B cell (primary cell): ENCODE measurements around the gene SSRP1. TPM values are rescaled to one million over a fixed set of nuclear protein-coding genes. Genes with fewer than 3 reads are reported as not detected.
"Not testable (repeated sequence)": the region's sequence is repeated elsewhere in the genome, so short reads cannot be mapped to it uniquely, and the experiment has no call there.

Experiments used
- ATAC-seq: fragments of 200-7000 bp; cut with Tn5 transposase; one replicate; pipeline ENCODE4 v1.10.0; 2021; ENCODE audit warnings: low read depth, mild to moderate bottlenecking, moderate number of reproducible peaks, moderate library complexity
- CTCF ChIA-PET: fragments of 350-600 bp; sonication (Branson Sonifier 250); formaldehyde crosslinking; loops from one replicate; lab custom pipeline; 2021; ENCODE audit warnings: antibody characterized with exemption, inconsistent platforms; lab: Charles Lee
- POLR2A ChIA-PET: fragments of 350-600 bp; sonication (Branson Sonifier 250); formaldehyde crosslinking; loops from one replicate; lab custom pipeline; 2021; ENCODE audit warnings: antibody characterized with exemption; lab: Charles Lee
- DNase-seq: peaks from one replicate; pipeline ENCODE4 v3.0.0; 2013
- H2AFZ ChIP-seq: 2 replicates; pipeline ENCODE4 v1.6.1; 2012; ENCODE audit warnings: mild to moderate bottlenecking, low read depth, low read length; ENCODE audit not compliant: insufficient read depth, poor library complexity, severe bottlenecking
- H3K27ac ChIP-seq, 2 donors: 1 replicate in 1 of 2; 2 replicates in 1 of 2; pipeline ENCODE4 v1.5.1; 2012 to 2013; ENCODE audit warnings: low read length in 2 of 2, mild to moderate bottlenecking in 2 of 2, moderate library complexity in 1 of 2
- H3K27me3 ChIP-seq, 4 experiments: fragments of 200-600 bp in 1 of 4; sonication (generic) in 1 of 4; replicated peaks in 1 of 4; 1 replicate in 2 of 4; 2 replicates in 2 of 4; pipeline versions ENCODE4 v1.6.1 to v1.7.0; 2013 to 2016; ENCODE audit warnings: low read length in 3 of 4, mild to moderate bottlenecking in 2 of 4, mixed read lengths in 1 of 4, moderate library complexity in 1 of 4; ENCODE audit not compliant: insufficient read depth in 4 of 4, control insufficient read depth in 3 of 4; ENCODE audit errors: control extremely low read depth in 1 of 4
- H3K36me3 ChIP-seq, 2 experiments: replicated peaks in 1 of 2; 1 replicate in 1 of 2; 2 replicates in 1 of 2; pipeline versions ENCODE4 v1.6.1 to v1.7.1; 2013; ENCODE audit warnings: low read length in 1 of 2; ENCODE audit not compliant: insufficient read depth in 2 of 2, control insufficient read depth in 1 of 2; ENCODE audit errors: control extremely low read depth in 1 of 2, extremely low read depth in 1 of 2
- H3K4me1 ChIP-seq, 2 donors: fragments of 200-600 bp in 1 of 2; sonication (generic) in 1 of 2; 1 replicate in 1 of 2; 2 replicates in 1 of 2; pipeline versions ENCODE4 v1.5.1 to v1.6.1; 2013 to 2017; ENCODE audit warnings: low read length in 2 of 2; ENCODE audit not compliant: control insufficient read depth in 2 of 2, insufficient read depth in 2 of 2
- H3K4me2 ChIP-seq: replicated peaks from 2 replicates; pipeline ENCODE3; 2012; ENCODE audit warnings: mild to moderate bottlenecking, low read depth, low read length; ENCODE audit not compliant: poor library complexity, severe bottlenecking
- H3K4me3 ChIP-seq, 5 experiments: fragments of 200-600 bp in 1 of 5; sonication (generic) in 1 of 5; 1 replicate in 3 of 5; 2 replicates in 2 of 5; pipeline versions ENCODE4 v1.5.1 to v1.7.0; 2011 to 2016; ENCODE audit warnings: low read length in 4 of 5, mild to moderate bottlenecking in 4 of 5, low read depth in 2 of 5, control low read depth in 1 of 5, moderate library complexity in 1 of 5; ENCODE audit not compliant: insufficient read depth in 1 of 5; ENCODE audit errors: control extremely low read depth in 1 of 5, extremely low read depth in 1 of 5
- H3K79me2 ChIP-seq: fragments of 200-600 bp; sonication (generic); one replicate; pipeline ENCODE4 v1.6.0; 2016; ENCODE audit warnings: low read length; ENCODE audit not compliant: control insufficient read depth, insufficient read depth
- H3K9ac ChIP-seq: fragments of 200-600 bp; sonication (generic); 2 replicates; pipeline ENCODE4 v1.6.1; 2017; ENCODE audit warnings: mild to moderate bottlenecking, low read length, moderate library complexity
- H3K9me3 ChIP-seq, 3 donors: one replicate each; pipeline versions ENCODE4 v1.6.1 to v1.7.1; 2013; ENCODE audit warnings: low read length in 2 of 3; ENCODE audit not compliant: control insufficient read depth in 2 of 3, insufficient read depth in 1 of 3; ENCODE audit errors: control extremely low read depth in 1 of 3
- H4K20me1 ChIP-seq: 2 replicates; pipeline ENCODE4 v1.6.0; 2012; ENCODE audit warnings: mild to moderate bottlenecking, low read length; ENCODE audit not compliant: insufficient read depth, control insufficient read depth, poor library complexity, severe bottlenecking
- H3K27ac Mint-ChIP-seq: one replicate; pipeline ENCODE4 v1.8.0; 2021; ENCODE audit warnings: mixed read lengths
- H3K27me3 Mint-ChIP-seq: one replicate; pipeline ENCODE4 v1.8.0; 2021; ENCODE audit warnings: mixed read lengths
- H3K4me1 Mint-ChIP-seq: one replicate; pipeline ENCODE4 v1.8.0; 2021; ENCODE audit warnings: mixed read lengths
- H3K4me3 Mint-ChIP-seq: one replicate; pipeline ENCODE4 v1.8.0; 2021; ENCODE audit warnings: mixed read lengths
- H3K9me3 Mint-ChIP-seq: one replicate; pipeline ENCODE4 v1.8.0; 2022; ENCODE audit warnings: mixed read lengths; ENCODE audit not compliant: insufficient read depth
- CTCF ChIP-seq: fragments of 200-600 bp; IDR thresholded peaks from one replicate; pipeline ENCODE4 v1.8.0; 2022; ENCODE audit warnings: antibody characterized with exemption, mild to moderate bottlenecking
- EZH2 ChIP-seq: IDR thresholded peaks from 2 replicates; pipeline ENCODE4 v1.6.1; 2012; ENCODE audit warnings: borderline replicate concordance, low read depth, mild to moderate bottlenecking, moderate library complexity, low read length; ENCODE audit not compliant: insufficient read depth, poor library complexity, severe bottlenecking
- WGBS: methylation state at CpG from one replicate; pipeline ENCODE4 v1.1.5; 2013; ENCODE audit warnings: missing lambda C conversion rate; ENCODE audit not compliant: insufficient coverage; 5-methylcytosine and 5-hydroxymethylcytosine counted together
- intact Hi-C: fragments of 100-400 bp; cut with micrococcal nuclease; formaldehyde crosslinking; loops from one replicate; pipeline ENCODE4 v1.10.0; 2022
- polyA plus RNA-seq: library from polyadenylated mRNA; depleted of rRNA; stranded (reverse); fragments of >200 nt; gene quantifications from 2 replicates; pipeline ENCODE4 v1.2.3, GENCODE V29; 2012
- total RNA-seq, 2 donors: library from RNA; stranded (reverse); fragments of 120-200 nt in 1 of 2; gene quantifications; 1 replicate in 1 of 2; 2 replicates in 1 of 2; pipeline versions ENCODE4 v1.2.3 to v1.2.4, GENCODE V29; 2013 to 2022

SSRP1 gene
- total and polyA plus RNA-seq, 2 donors (not counting 1 experiment from before 2014, with no cell fraction given), result 40.9 to 66.6 TPM

- CTCF ChIA-PET, result interaction anchor here (1.5 to 1.7 kb wide), 2 partner anchors 13 to 94 kb away, joined by 3 to 5 read pairs; no protein-coding TSS in a partner anchor
- no peak overlapping the region for H3K27ac ChIP-seq
- Mint-ChIP-seq H3K27me3 (peaks cover 23% of the 10 kb centered on the region), H3K27ac (no peak overlapping the region), H3K9me3 (no peaks in the 10 kb centered on the region), H3K4me3 (no peak overlapping the region), H3K4me1 (no peaks in the 10 kb centered on the region)
- 88% methylated on average over 3 of the region's 7 CpGs for WGBS
- no peak for TF ChIP-seq EZH2
- TF ChIP-seq CTCF, result no peak
- no peaks in the 10 kb centered on the region for H3K79me2 ChIP-seq
- no peaks in the 10 kb centered on the region for H4K20me1 ChIP-seq
- no peaks in the 10 kb centered on the region for H3K9me3 ChIP-seq
- H3K36me3 ChIP-seq, result no peaks in the 10 kb centered on the region
- H3K27me3 ChIP-seq, result peaks cover 0 to 2% (median under 1%) of the 10 kb centered on the region in 4 experiments
- H3K4me2 ChIP-seq, result no peak overlapping the region
- no peak overlapping the region for H2AFZ ChIP-seq
- intact Hi-C loops, result no loop called here
- POLR2A ChIA-PET, result no interaction called here
- no peak overlapping the region for H3K4me3 ChIP-seq
- ATAC-seq (no peak), DNase-seq (no peak)
- H3K9ac ChIP-seq, result no peak overlapping the region
- no peaks in the 10 kb centered on the region for H3K4me1 ChIP-seq
These were observed 27.7 kb upstream of the SSRP1 start for GRCh38 chr11:57363131-57364080.

GRCh38 chr11:57361926-57362325 is 26.2 kb upstream of the SSRP1 start:
- H3K4me1 Mint-ChIP-seq, result no peaks in the 10 kb centered on the region
- H3K27me3 ChIP-seq, result peaks cover 0 to 2% (median under 1%) of the 10 kb centered on the region in 4 experiments
- no peaks in the 10 kb centered on the region for H3K36me3 ChIP-seq
- DNase-seq, result no peak
- no peak for ATAC-seq
- H3K9me3 ChIP-seq, result no peaks in the 10 kb centered on the region
- H3K27ac ChIP-seq, result no peak overlapping the region
- no peak overlapping the region for H3K27ac Mint-ChIP-seq
- H3K9me3 Mint-ChIP-seq, result no peaks in the 10 kb centered on the region
- no peak overlapping the region for H3K4me3 ChIP-seq
- no peaks in the 10 kb centered on the region for H4K20me1 ChIP-seq
- 75% methylated on average over 1 of the region's 3 CpGs for WGBS
- no peaks in the 10 kb centered on the region for H3K4me1 ChIP-seq
- H3K79me2 ChIP-seq, result no peaks in the 10 kb centered on the region
- H3K27me3 Mint-ChIP-seq, result peaks cover 21% of the 10 kb centered on the region
- POLR2A ChIA-PET, result no interaction called here
- H3K4me3 Mint-ChIP-seq, result no peak overlapping the region
- TF ChIP-seq EZH2, result no peak
- no peak for TF ChIP-seq CTCF
- H3K4me2 ChIP-seq, result no peak overlapping the region
- H3K9ac ChIP-seq, result no peak overlapping the region
- CTCF ChIA-PET, result interaction anchor here (1.5 to 2.1 kb wide), 3 partner anchors 12 to 96 kb away, joined by 3 to 10 read pairs (median 5); no protein-coding TSS in a partner anchor
- no peak overlapping the region for H2AFZ ChIP-seq
- intact Hi-C loops, result no loop called here

- H3K27me3 ChIP-seq, H3K9me3 ChIP-seq, H3K9ac ChIP-seq, H3K36me3 ChIP-seq, POLR2A ChIA-PET, H3K4me1 ChIP-seq, H3K4me1 Mint-ChIP-seq, H4K20me1 ChIP-seq, ATAC-seq, DNase-seq, H3K27ac Mint-ChIP-seq, H3K79me2 ChIP-seq, intact Hi-C loops, H3K4me3 ChIP-seq, H2AFZ ChIP-seq, H3K4me3 Mint-ChIP-seq, H3K4me2 ChIP-seq, H3K9me3 Mint-ChIP-seq, H3K27ac ChIP-seq: not testable (repeated sequence)
- peaks cover 20% of the 10 kb centered on the region for H3K27me3 Mint-ChIP-seq
- CTCF ChIA-PET, result interaction anchor here (1.2 to 2.1 kb wide), 3 partner anchors 11 to 280 kb away, joined by 4 to 10 read pairs (median 5); no protein-coding TSS in a partner anchor
These were observed 25.7 kb upstream of the SSRP1 start for GRCh38 chr11:57361420-57361819.
